A673 (cell line): ENCODE data around the gene BPIFA3.

Source experiments
- CTCF ChIP-seq: fragments of 300-800, 200-600 bp; sonication (generic); conservative IDR thresholded peaks from 2 replicates; pipeline ENCODE4 v1.5.1; 2017; ENCODE audit warnings: low read depth, mild to moderate bottlenecking, antibody characterized with exemption, low read length, moderate library complexity, mixed read lengths
- EZH2 ChIP-seq: fragments of 200-600 bp; sonication (generic); IDR thresholded peaks from 2 replicates; pipeline ENCODE4 v1.6.1; 2017; ENCODE audit warnings: borderline replicate concordance, low read depth, mild to moderate bottlenecking, mixed read lengths, antibody characterized with exemption, low read length; ENCODE audit not compliant: poor library complexity, severe bottlenecking

- TF ChIP-seq CTCF (no peak), EZH2 (no peak)
These were observed at the start of gene BPIFA3 for GRCh38 chr20:33217052-33217451.
